OCI-LY1 (cell line): ENCODE measurements around the gene CDH13.

Source experiments
- H2AFZ ChIP-seq: fragments of 200-600 bp; sonication (generic), shearing (Covaris generic); 2 replicates; pipeline ENCODE4 v1.6.0; 2014; ENCODE audit warnings: antibody characterized with exemption, mild to moderate bottlenecking, low read length
- H3F3A ChIP-seq: fragments of 200-600 bp; sonication (generic), shearing (Covaris generic); 2 replicates; pipeline ENCODE4 v1.6.0; 2014; ENCODE audit warnings: mild to moderate bottlenecking, antibody characterized with exemption, low read length, moderate library complexity; ENCODE audit not compliant: insufficient read depth
- H3K27ac ChIP-seq: fragments of 200-600 bp; sonication (generic); 2 replicates; pipeline ENCODE4 v1.5.1; 2014; ENCODE audit warnings: low read length, mixed run types, mild to moderate bottlenecking, low read depth; ENCODE audit not compliant: poor library complexity, severe bottlenecking
- H3K27me3 ChIP-seq: fragments of 200-600 bp; sonication (generic); 2 replicates; pipeline ENCODE4 v1.6.0; 2014; ENCODE audit warnings: antibody characterized with exemption, mild to moderate bottlenecking, low read length, moderate library complexity; ENCODE audit not compliant: insufficient read depth
- H3K36me3 ChIP-seq: fragments of 200-600 bp; sonication (generic); 2 replicates; pipeline ENCODE4 v1.6.1; 2014; ENCODE audit warnings: mild to moderate bottlenecking, antibody characterized with exemption, low read length, moderate library complexity, mixed read lengths; ENCODE audit not compliant: insufficient read depth
- H3K4me1 ChIP-seq: fragments of 200-600 bp; sonication (generic); 2 replicates; pipeline ENCODE4 v1.5.1; 2014; ENCODE audit warnings: mild to moderate bottlenecking, low read length, moderate library complexity; ENCODE audit not compliant: insufficient read depth, severe bottlenecking
- H3K4me2 ChIP-seq: fragments of 200-600 bp; sonication (generic), shearing (Covaris generic); 2 replicates; pipeline ENCODE4 v1.6.1; 2014; ENCODE audit warnings: low read length
- H3K4me3 ChIP-seq: fragments of 200-600 bp; sonication (generic); 2 replicates; pipeline ENCODE4 v1.5.1; 2014; ENCODE audit warnings: low read length, low read depth, mild to moderate bottlenecking, mixed read lengths; ENCODE audit not compliant: poor library complexity, severe bottlenecking
- H3K79me2 ChIP-seq: fragments of 200-600 bp; shearing (Covaris generic); 2 replicates; pipeline ENCODE4 v1.6.1; 2016; ENCODE audit warnings: mixed run types, low read length, mixed read lengths; ENCODE audit not compliant: insufficient read depth
- H3K9ac ChIP-seq: fragments of 200-600 bp; sonication (generic), shearing (Covaris generic); 2 replicates; pipeline ENCODE4 v1.6.1; 2014; ENCODE audit warnings: mild to moderate bottlenecking, low read length, mixed read lengths
- H3K9me2 ChIP-seq: fragments of 200-600 bp; sonication (generic), shearing (Covaris generic); 2 replicates; pipeline ENCODE4 v1.6.1; 2014; ENCODE audit warnings: low read depth, mild to moderate bottlenecking, low read length, mixed read lengths
- H3K9me3 ChIP-seq: fragments of 200-600 bp; shearing (Covaris generic); 2 replicates; pipeline ENCODE4 v1.6.1; 2014; ENCODE audit warnings: low read length, mixed read lengths
- H4K20me1 ChIP-seq: fragments of 200-600 bp; sonication (generic), shearing (Covaris generic); 2 replicates; pipeline ENCODE4 v1.6.0; 2016; ENCODE audit warnings: mild to moderate bottlenecking, low read length; ENCODE audit not compliant: insufficient read depth
- CTCF ChIP-seq: fragments of 200-600 bp; sonication (generic), shearing (Covaris generic); IDR thresholded peaks from 2 replicates; pipeline ENCODE4 v1.5.1; 2017; ENCODE audit warnings: mild to moderate bottlenecking, antibody characterized with exemption, low read length, moderate library complexity, mixed read lengths
- EZH2 ChIP-seq: fragments of 200-600 bp; sonication (generic), shearing (Covaris generic); IDR thresholded peaks from 2 replicates; pipeline ENCODE4 v1.8.0; 2017; ENCODE audit warnings: borderline replicate concordance, mixed run types, mild to moderate bottlenecking, antibody characterized with exemption, low read length, moderate library complexity, mixed read lengths

Gene CDH13

GRCh38 chr16:83258366-83258928 is 631.7 kb downstream of the CDH13 start:
- Histone ChIP-seq H3K4me2 (no peak overlapping the region), H2AFZ (no peak overlapping the region), H3K79me2 (no peaks in the 10 kb centered on the region), H3K4me3 (no peak overlapping the region), H3K9ac (no peak overlapping the region), H4K20me1 (no peaks in the 10 kb centered on the region), H3K9me3 (no peaks in the 10 kb centered on the region), H3K9me2 (no peaks in the 10 kb centered on the region), H3K36me3 (no peaks in the 10 kb centered on the region), H3K27ac (no peak overlapping the region), H3K4me1 (no peaks in the 10 kb centered on the region), H3K27me3 (no peaks in the 10 kb centered on the region), H3F3A (no peaks in the 10 kb centered on the region)
- no peak for TF ChIP-seq EZH2
- TF ChIP-seq CTCF, result no peak

- TF ChIP-seq EZH2 (no peak), CTCF (no peak)
- H3K9ac ChIP-seq, result no peak overlapping the region
- no peaks in the 10 kb centered on the region for H3K4me1 ChIP-seq
- no peaks in the 10 kb centered on the region for H3K9me3 ChIP-seq
- no peak overlapping the region for H3K4me3 ChIP-seq
- no peaks in the 10 kb centered on the region for H3K79me2 ChIP-seq
- no peak overlapping the region for H3K4me2 ChIP-seq
- H3F3A ChIP-seq, result no peaks in the 10 kb centered on the region
- no peaks in the 10 kb centered on the region for H3K9me2 ChIP-seq
- H3K36me3 ChIP-seq, result no peaks in the 10 kb centered on the region
- no peak overlapping the region for H2AFZ ChIP-seq
- no peak overlapping the region for H3K27ac ChIP-seq
- H4K20me1 ChIP-seq, result no peaks in the 10 kb centered on the region
- H3K27me3 ChIP-seq, result no peaks in the 10 kb centered on the region
Measured at GRCh38 chr16:83266848-83267553, 640.2 kb downstream of the CDH13 start.

GRCh38 chr16:83268169-83268568 is 641.4 kb downstream of the CDH13 start:
- Histone ChIP-seq H3K36me3 (no peaks in the 10 kb centered on the region), H2AFZ (no peak overlapping the region), H3K79me2 (no peaks in the 10 kb centered on the region), H3K4me3 (no peak overlapping the region), H3K4me1 (no peaks in the 10 kb centered on the region), H3K9me2 (no peaks in the 10 kb centered on the region), H3K27ac (no peak overlapping the region), H4K20me1 (no peaks in the 10 kb centered on the region), H3K27me3 (no peaks in the 10 kb centered on the region), H3F3A (no peaks in the 10 kb centered on the region), H3K9me3 (no peaks in the 10 kb centered on the region), H3K9ac (no peak overlapping the region), H3K4me2 (no peak overlapping the region)
- no peak for TF ChIP-seq CTCF
- TF ChIP-seq EZH2, result no peak
